GM19035 (cell line): ENCODE measurements around the gene RNF17.
"Not testable (repeated sequence)": the region's sequence is repeated elsewhere in the genome, so short reads cannot be mapped to it uniquely, and the experiment has no call there.

Experiments used
- ATAC-seq: cut with Tn5 transposase; IDR thresholded peaks from one replicate; pipeline ENCODE4 v1.9.1; 2021; ENCODE audit not compliant: unreplicated experiment

The RNF17 gene

GRCh38 chr13:24742294-24742693, 21.7 kb upstream of the RNF17 start:
- no peak for ATAC-seq

GRCh38 chr13:24742977-24743376, 21.0 kb upstream of the RNF17 start:
- ATAC-seq: no peak

- ATAC-seq: no peak
Measured at GRCh38 chr13:24744247-24744646, 19.7 kb upstream of the RNF17 start.

- no peak for ATAC-seq
Measured at GRCh38 chr13:24745516-24745860, 18.5 kb upstream of the RNF17 start.

GRCh38 chr13:24745861-24746617, 17.9 kb upstream of the RNF17 start:
- ATAC-seq: no peak

DNA sequence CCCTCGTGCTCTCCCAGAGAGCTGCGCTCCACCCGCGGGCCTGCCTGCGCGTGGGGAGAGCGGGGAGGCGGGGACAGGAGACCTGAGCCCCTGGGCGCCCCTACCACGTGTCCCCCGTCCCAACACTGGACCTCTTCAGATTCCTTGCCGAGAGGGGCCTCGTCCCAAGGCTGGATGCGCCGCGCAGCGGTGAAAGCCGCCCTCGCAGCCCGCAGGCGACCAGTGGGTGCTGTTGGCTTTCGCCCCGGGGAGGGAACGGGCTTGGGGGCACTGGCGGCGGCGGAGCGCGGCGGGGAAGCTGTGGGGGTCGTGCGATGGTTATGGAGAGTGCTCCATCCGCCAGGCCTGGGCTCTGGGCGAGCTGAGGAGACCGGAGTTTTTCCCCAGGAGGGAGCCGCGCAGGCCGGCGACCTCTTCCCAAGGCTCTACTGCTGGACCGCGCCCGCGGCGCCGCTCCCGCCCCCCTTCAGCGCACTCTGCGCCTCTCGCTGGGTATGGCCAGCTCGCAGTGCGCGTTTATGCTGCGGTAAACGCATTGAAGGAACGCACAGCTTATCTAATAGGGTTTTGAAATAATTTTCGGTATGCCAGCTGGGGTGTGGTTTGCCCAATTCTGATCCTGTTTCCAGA, 17.2 kb upstream of the RNF17 start:
- no peak for ATAC-seq

GRCh38 chr13:24747248-24748060, 16.5 kb upstream of the RNF17 start:
- ATAC-seq: no peak

GRCh38 chr13:24748061-24748400, 15.9 kb upstream of the RNF17 start:
- no peak for ATAC-seq

- ATAC-seq: no peak
Measured at GRCh38 chr13:24759197-24759596, 4.8 kb upstream of the RNF17 start.

DNA sequence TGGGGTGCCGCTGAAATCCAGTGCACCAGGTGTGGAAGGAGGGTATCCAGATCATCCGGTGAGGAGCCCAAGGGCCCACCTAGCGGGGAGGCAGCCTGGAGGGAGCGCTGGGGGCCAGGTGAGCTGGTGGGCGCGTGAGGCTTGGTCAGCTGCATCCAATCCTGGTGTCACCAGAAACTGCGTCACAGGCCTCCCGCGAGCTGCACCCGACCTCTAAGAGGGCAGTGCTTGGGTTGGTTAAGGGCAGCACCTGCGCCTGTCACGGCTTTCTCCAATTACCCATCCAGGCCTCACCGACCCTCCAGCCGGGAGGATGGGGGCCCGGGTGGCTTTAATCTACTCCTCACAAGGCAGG, 284 bp downstream of the RNF17 start:
- ATAC-seq: no peak

GRCh38 chr13:24777171-24777570, 13.2 kb downstream of the RNF17 start:
- no peak for ATAC-seq

DNA sequence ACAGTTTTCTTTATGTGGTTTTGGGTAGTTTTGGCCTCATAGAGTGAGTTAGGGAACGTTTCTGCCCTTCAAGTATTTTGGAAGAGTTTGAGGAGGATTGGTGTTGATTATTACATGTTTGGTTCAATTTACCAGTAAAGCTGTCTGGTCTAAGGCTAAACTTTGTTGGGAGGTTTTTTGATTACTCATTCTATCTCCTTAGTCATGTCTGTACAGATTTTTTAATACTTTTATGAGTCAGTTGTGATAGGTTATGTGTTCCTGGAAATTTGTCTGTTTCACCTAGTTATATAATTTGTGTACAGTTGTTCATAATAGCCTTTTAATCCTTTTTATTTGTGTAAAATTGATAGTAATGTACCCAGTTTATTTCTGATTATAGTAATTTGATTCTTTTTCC, 20.4 kb downstream of the RNF17 start:
- no peak for ATAC-seq

DNA sequence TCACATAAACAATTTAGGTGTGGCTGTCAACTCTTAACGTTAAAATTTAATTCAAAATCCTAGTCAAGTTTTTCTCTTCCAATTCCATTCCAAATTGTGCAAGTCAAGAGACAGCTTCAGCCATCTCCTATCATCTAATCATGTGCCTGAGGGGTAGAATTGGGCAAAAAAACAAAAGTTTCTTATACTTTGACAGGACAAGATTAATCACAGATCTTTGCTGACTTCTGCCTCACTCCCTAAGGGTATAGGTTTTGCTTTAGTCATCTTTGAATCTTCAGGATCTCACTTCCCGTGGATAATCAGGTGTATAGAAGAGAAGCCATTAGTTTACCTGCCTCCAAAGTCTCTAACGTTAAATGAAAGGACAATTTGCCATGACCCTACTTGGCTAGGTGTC, 24.6 kb downstream of the RNF17 start:
- ATAC-seq: no peak

GRCh38 chr13:24802074-24802473, 38.1 kb downstream of the RNF17 start:
- ATAC-seq: no peak

DNA sequence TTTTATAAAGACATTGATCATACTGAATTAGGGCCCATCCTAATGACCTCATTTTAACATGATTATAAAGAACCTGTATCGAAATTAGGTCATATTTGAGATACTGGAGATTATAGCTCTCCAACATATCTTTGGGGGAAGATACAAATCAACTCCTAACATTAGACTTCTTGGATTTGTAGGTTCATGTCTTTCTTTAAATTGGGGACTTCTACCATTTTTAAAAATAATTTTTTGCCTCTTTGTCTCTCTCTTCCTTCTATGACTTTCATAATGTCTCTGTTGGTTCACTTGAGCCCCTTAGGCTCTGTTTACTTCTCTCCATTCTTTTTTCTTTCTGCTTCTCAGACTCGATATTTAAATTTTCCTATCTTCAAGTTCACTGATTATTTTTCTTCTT, 57.2 kb downstream of the RNF17 start:
- no peak for ATAC-seq

DNA sequence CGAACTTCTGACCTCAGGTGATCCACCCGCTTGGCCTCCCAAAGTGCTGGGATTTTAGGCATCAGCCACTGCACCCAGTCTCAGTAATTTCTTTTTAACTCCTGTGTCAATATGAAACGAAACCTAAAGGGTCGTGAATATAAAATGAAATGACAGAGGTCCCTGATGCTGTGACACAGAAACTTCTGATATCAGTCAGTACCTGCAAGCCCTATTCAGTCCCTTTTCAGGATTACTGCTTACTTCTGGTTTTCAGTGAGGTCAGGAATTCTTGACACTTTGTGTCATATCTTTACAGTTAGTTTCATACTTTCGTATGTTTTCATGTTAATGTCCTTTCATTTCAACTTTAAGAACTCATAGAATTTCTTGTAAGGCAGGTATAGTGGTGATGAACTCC, 58.7 kb downstream of the RNF17 start:
- no peak for ATAC-seq

GRCh38 chr13:24823122-24823710, 59.2 kb downstream of the RNF17 start:
- not testable (repeated sequence) for ATAC-seq

- no peak for ATAC-seq
Measured at GRCh38 chr13:24827799-24828198, 63.8 kb downstream of the RNF17 start.

DNA sequence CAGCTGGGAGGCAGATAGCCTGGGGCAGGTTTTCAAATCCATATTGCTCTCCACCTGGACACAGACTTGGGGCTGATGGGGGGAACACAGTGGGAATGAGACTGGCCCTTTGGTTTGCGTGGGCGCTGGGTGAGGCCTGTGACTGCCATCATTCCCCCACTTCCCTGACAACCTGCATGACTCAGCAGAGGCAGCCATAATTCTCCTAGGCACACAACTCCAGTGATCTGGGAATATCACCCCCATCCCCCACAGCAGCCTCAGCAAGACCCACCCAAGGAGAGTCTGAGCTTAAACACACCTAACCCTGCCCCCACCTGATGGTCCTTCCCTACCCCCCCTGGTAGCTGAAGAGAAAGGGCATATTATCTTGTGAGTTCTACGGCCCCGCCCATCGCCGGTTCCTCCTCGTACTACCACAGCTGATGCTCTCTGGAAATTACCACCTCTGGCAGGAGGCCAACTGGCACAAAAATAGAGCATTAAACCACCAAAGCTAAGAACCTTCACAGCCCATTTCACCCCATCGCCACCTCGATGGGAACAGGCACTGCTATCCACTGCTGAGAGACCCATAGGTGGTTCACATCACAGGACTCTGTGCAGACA, 71.0 kb downstream of the RNF17 start:
- ATAC-seq: no peak

- not testable (repeated sequence) for ATAC-seq
Measured at GRCh38 chr13:24837528-24837927, 73.6 kb downstream of the RNF17 start.

DNA sequence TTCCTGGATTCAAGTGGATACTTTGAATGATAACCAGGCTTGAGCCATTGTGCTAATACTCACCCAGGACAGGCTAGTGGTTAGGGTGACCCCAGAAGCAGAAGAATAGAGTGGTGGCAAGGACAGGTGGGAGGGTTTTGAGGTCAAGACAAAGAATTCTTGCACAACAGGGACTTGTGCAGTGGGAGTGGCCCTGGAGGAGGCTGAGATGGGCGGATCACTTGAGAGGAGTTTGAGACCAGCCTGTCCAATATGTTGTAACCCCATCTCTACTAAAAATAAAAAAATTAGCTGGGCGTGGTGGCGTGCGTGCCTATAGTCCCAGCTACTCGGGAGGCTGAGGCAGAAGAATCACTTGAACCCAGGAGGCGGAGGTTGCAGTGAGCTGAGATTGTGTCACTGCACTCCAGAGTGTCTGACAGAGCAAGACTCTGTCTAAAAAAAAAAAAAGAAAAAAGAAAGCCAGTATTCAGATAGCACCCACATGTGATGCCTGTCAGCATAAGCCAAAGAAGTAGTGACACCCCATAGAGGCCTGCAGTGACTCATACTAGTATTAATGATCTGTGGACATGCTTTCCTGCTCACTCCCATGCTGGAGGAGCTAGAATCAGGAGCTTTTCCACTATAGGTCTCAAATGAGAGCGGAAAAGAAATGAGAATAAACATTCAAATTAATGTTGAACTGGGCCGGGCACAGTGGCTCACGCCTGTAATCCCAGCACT, 78.7 kb downstream of the RNF17 start:
- no peak for ATAC-seq
